ENCODE data around the gene METTL23. TPM values are rescaled to one million over a fixed set of nuclear protein-coding genes. Genes with fewer than 3 reads are reported as not detected.
A peak's percentile ranks its signal among the peaks of the same experiment; 100 is the strongest.

The METTL23 gene
- total and polyA plus RNA-seq, 2 experiments from 2014 or later = 47.6 to 77.9 TPM

- H3K4me1 ChIP-seq (ENCODE audit: low read depth) = peaks cover 20% of the 10 kb centered on the region
- DNase-seq (ENCODE audit: low read depth in 1 of 2, low spot score in 1 of 2) = peak; percentile 64 to 70
- peaks cover 39% of the 10 kb centered on the region for H3K36me3 ChIP-seq
- TF ChIP-seq CTCF (IDR thresholded peaks at IDR 0.05; ENCODE audit: low read depth, low read length) = peak; percentile 76
- H3K4me3 ChIP-seq = no peak overlapping the region
- H3K27ac ChIP-seq = no peak overlapping the region
- no peaks in the 10 kb centered on the region for H3K9me3 ChIP-seq (ENCODE audit: low read depth)
- H3K27me3 ChIP-seq = no peaks in the 10 kb centered on the region
Measured at GRCh38 chr17:76714822-76715495, 11.7 kb upstream of the METTL23 start.

- no peak for TF ChIP-seq CTCF (IDR thresholded peaks at IDR 0.05; ENCODE audit: low read depth, low read length)
- no peaks in the 10 kb centered on the region for H3K27me3 ChIP-seq
- H3K27ac ChIP-seq = peak overlapping the region; percentile 54
- no peak for DNase-seq (ENCODE audit: low read depth in 1 of 2, low spot score in 1 of 2)
- H3K4me3 ChIP-seq = no peak overlapping the region
- H3K9me3 ChIP-seq (ENCODE audit: low read depth) = no peaks in the 10 kb centered on the region
- H3K36me3 ChIP-seq = peaks cover 44% of the 10 kb centered on the region
- H3K4me1 ChIP-seq (ENCODE audit: low read depth) = peaks cover 19% of the 10 kb centered on the region
Measured at GRCh38 chr17:76715496-76715830, 11.2 kb upstream of the METTL23 start.

- H3K4me1 ChIP-seq (ENCODE audit: low read depth) = peaks cover 19% of the 10 kb centered on the region
- H3K27ac ChIP-seq = peak overlapping the region; percentile 76
- peak in 1 of 2 donors; percentile 100 for DNase-seq (ENCODE audit: low read depth in 1 of 2, low spot score in 1 of 2)
- no peak for TF ChIP-seq CTCF (IDR thresholded peaks at IDR 0.05; ENCODE audit: low read depth, low read length)
- H3K9me3 ChIP-seq (ENCODE audit: low read depth) = no peaks in the 10 kb centered on the region
- peaks cover 52% of the 10 kb centered on the region for H3K36me3 ChIP-seq
- H3K4me3 ChIP-seq = no peak overlapping the region
- no peaks in the 10 kb centered on the region for H3K27me3 ChIP-seq
Measured at GRCh38 chr17:76716146-76716838, 10.3 kb upstream of the METTL23 start.

- peaks cover 19% of the 10 kb centered on the region for H3K4me1 ChIP-seq (ENCODE audit: low read depth)
- H3K27ac ChIP-seq = peak overlapping the region; percentile 76
- peaks cover 58% of the 10 kb centered on the region for H3K36me3 ChIP-seq
- H3K9me3 ChIP-seq (ENCODE audit: low read depth) = no peaks in the 10 kb centered on the region
- no peak overlapping the region for H3K4me3 ChIP-seq
- no peaks in the 10 kb centered on the region for H3K27me3 ChIP-seq
- DNase-seq (ENCODE audit: low read depth in 1 of 2, low spot score in 1 of 2) = peak in 1 of 2 donors; percentile 98
- no peak for TF ChIP-seq CTCF (IDR thresholded peaks at IDR 0.05; ENCODE audit: low read depth, low read length)
Measured at GRCh38 chr17:76716839-76717215, 9.8 kb upstream of the METTL23 start.

GRCh38 chr17:76718516-76718915 is 8.1 kb upstream of the METTL23 start:
- H3K36me3 ChIP-seq = peaks cover 63% of the 10 kb centered on the region

More at GRCh38 chr17:76718516-76718915, 8.1 kb upstream of the METTL23 start:
- Histone ChIP-seq H3K27ac (no peak overlapping the region), H3K9me3 (ENCODE audit: low read depth) (no peaks in the 10 kb centered on the region), H3K27me3 (no peaks in the 10 kb centered on the region), H3K4me1 (ENCODE audit: low read depth) (peaks cover 17% of the 10 kb centered on the region), H3K4me3 (no peak overlapping the region)
- no peak for DNase-seq (ENCODE audit: low read depth in 1 of 2, low spot score in 1 of 2)
- no peak for TF ChIP-seq CTCF (IDR thresholded peaks at IDR 0.05; ENCODE audit: low read depth, low read length)
